Activated CD8-positive, alpha-beta memory T cell treated with anti-CD3 and anti-CD28 coated beads, Interleukin-2, amount 50 U/mL, for 1 hour (primary cell): ENCODE results near the gene B3GNT2.

ENCODE experiments used
- DNase-seq: peaks from one replicate; pipeline ENCODE4 v3.0.0-alpha.2; 2020; ENCODE audit errors: extremely low read depth

B3GNT2 gene

DNA sequence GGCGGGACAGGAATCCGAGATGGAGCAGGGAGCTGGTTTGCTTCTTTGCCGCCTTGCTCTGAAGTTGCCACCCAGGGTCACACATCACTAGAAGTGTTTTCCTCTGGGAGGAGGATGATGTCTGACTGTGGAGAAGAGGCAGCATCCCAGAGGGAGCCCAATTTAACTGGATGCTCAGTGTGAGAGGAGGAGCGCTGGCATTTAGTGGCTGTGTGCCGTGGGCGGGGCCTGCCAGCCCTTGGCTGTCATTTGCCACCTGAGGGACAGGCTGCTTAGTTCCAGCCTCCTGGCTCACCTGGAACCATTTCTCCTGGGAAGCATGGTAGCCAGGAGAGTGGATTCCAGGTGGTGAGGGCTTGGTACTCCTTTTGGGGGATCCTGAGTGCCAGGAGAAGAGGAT is 9.6 kb downstream of the B3GNT2 start:
- DNase-seq: no peak

DNA sequence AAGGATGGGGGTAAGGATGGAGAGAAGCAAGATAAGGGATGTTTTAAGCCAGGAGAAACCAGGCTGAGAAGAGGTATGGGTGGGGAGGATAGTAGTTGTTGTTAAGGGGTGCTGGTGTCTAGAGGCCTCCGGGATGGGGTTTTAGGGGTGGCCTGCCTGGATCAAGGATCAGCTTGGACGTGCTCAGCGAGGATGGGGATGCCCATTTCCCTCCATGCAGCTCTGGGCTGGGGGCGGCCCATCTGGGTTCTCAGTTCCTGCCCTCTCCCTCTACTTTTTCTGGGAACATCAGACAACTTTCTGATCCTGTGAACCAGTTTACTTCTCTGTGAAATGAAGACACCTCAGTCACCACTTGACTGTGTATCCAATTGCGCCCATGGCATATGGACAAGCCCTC is 10.1 kb downstream of the B3GNT2 start:
- DNase-seq: no peak

DNA sequence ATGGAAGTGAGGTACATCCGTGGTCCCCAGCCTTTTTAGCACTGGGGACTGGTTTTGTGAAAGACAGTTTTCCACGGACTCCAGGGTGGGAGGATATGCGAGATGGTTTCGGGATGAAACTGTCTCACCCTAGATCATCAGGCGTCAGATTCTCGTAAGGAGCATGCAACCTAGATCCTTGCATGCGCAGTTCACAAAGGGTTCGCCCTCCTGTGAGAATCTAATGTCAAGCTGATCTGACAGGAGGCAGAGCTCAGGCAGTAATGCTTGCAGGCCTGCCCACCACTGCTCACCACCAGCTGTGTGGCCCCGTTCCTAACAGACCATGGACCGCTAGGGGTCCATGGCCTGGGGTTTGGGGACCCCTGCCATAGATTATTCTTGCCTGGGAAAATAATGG is 11.6 kb downstream of the B3GNT2 start:
- no peak for DNase-seq

DNA sequence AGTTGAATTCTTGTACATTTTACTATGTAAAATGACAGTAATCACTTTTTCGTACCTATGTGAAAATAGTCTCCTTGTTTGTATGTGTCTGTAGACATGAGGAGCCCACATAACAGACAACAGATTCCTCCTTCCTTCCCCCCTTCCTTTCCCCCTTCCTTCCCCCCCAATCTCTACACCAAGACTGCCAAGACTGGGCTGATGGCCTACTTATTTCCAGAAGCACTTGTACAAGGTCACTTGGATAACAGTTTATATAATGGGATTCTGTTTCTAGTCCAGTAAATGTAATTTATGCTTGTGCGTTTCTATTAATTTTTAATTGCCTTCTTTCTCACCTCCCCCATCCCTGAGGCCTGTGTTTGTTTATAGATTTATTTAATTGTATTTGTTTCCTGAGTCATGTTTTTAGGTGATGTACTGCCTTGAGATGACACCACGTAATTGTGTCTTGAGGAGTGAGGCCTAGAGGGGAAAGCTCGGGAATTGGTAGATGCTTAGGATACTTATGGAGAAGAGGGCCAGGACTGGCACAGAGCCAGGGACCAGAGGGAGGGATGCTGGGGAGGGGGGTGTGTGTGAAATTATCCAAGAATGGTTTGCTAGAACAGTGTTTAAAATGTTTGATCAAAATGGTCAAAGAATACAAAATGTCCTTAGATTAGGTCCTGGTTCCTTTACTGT is 12.3 kb downstream of the B3GNT2 start:
- DNase-seq: no peak

DNA sequence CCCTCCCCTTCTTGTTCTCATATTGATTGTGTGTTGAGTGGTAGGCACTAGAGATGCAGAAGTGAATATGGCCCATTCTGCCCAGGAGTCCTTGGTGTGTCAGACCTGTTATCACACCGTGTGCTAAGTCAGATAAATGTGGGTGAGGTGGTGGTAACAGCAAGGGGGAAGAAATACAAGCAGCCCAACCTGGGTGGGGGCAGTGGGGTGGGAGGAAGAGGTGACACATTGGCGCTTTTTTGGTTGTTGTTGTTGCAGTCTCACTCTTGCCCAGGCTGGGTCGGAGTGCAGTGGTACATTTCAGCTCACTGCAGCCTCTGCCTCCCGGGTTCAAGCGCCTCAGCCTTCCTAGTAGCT is 12.8 kb downstream of the B3GNT2 start:
- no peak for DNase-seq

DNA sequence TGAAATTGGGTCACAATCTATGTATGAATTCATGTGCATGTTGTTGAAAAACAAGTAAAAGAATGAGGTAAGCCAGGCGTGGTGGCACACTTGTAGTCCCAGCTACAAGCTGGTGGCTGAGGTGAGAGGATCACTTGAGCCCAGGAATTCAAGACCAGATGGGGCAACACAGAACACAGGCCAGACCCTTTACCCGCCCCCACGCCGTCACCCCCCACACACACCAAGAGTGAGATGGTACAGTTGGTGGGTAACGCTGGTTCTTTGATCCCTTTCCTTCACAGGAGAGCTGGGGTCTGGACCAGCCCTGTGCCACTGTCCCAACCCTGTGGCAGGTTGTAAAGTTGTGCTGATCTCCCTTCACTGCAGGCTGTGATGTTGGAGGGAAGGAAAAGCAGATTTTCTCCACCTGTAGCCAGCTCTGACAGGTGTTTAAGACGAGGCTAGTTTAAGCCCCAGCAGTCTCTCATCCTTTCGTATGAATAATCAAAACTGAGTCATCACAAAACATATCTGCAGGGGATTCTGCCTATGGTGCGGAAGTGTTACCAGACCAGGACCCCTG is 13.6 kb downstream of the B3GNT2 start:
- no peak for DNase-seq

DNA sequence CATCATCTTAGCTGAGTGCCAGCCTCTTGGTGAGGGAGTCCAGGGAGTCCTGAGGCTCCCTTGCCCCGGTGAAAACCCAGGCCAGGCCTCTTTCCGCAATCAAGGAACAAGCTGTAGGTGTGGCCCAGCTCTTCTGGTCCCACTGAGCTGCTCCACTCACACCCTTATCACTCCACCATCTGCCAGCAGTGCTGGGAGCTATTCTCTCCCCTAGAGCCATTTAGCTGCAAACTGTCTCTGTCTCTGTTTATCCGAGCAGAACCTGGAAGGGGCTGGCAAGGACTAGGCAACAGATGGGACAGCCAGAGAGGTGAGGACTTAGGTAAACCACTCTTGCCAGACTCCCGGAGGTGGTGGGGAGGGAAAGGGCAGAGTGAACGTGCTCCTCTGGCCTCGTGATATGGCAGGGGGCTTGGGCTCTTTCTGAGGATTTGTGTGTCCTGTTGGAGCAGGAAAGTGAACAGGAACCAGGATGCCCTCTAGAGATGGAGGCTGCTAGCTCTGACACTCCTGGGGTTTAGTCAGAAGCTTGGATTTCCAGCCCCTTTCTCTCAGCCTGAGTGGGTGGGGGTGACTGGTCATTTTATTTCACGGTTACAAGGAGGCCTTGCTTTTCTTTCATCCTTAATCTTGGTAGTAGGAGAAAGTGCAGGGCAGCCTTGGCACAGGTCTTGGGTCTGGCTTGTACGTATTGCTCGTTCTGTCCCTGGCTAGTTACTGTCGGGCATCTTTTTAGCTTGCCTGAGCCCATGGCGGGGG is 19.6 kb downstream of the B3GNT2 start:
- DNase-seq: no peak

DNA sequence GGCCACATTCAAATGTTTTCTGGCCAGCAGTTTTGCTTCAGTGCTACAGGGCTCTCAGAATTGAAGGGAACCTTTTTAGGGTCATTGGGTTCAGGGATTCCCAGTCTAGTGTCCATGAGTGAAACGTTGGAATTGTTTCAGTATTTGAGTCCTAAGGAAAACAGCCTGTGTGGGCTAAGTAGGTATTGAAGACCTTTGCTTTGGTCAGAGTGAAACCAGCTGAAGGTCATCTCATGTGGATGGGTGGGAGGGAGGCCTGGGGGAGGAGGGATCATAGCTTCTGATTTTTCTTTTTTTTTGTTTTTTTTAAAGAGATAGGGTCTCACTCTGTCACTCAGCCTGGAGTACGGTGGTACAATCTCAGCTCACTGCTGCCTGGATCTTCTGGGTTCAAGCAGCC is 20.2 kb downstream of the B3GNT2 start:
- no peak for DNase-seq

DNA sequence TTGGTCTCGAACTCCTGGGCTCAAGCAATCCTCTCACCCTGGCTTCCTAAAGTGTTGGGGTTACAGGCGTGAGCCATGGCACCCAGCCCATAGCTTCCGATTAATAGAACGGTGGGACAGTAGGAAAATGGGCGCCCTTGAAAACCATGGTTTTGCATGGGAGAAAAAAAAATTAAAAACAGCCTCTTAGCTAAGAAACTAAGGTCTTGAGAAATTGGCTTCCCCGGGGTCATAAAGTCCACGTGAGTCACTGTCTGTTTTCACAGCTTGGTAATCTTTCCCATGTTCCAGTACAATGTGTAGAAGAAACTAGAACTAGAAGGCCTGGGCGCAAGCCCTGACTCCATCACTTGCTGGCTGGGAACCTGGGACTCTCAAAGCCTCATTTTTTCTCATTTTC is 20.7 kb downstream of the B3GNT2 start:
- DNase-seq: no peak

DNA sequence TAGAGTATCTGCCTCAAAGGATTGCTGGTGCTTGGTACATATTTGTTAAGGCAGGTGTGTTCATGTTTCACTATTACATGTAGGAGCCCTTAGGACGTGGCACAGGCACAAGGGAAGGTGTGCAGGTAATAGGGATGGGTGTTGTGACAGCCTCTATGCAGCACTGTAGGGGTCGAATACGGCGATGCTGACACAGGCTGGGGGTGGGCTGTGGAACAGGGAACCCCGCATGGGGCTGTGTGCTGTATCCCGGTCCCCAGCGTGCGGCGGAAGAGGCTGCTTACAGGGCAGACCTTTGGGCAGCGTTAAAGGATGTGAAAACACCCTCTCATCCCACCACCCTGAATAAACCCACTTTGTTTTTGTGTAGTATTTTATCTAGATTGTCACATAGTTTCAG is 21.5 kb downstream of the B3GNT2 start:
- no peak for DNase-seq

DNA sequence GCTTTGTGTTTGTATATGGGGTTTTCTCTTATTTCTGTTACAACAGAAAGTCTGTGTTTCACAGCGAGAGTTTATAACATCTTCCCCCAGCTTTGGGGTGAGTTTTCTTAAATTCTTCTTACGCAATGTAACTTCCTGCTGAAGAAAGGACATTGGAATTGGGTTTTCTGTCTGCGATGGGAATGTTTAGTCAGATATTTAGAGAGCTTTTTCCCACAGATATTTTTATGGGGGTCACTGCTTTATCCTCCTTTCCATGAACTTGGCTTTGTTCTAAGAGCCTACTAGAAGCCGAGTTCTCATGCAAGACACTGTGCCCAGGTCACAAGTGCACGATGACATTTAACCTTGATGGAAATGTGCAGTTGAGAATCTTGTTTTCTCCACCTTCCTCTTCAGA is 22.1 kb downstream of the B3GNT2 start:
- DNase-seq: no peak

DNA sequence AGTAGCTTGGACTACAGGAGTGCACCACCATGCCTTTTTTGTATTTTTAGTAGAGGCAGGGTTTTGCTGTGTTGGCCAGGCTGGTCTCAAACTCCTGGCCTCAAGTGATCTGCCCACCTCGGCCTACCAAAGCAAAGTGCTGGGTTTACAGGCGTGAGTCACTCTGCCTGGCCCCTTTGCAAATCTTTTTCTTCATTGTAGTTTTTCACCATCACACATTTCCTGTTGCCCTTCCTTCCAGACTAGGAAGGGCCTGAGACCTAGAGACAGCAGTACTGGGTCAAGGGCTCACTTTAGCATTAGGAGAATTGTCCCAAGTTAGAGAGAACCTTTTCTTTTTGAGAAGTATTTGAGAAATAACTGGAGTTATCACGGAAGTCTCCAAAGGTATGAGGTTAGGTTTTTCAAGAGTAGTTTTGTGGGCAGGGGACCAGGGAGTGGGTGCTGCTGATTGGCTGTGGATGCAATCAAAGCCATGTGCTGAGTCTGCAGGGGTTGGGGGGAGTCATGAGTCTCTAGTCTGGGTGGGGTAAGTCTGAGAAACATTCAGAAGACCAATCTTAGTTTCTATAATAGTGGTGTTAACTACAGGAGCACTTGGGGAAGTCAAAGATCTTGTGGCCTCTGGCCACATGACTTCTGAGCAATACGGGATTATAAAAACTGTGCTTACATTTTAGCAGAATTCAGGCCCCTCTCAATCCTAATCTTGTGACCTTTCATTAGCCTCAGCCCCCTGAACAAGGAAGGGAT is 23.7 kb downstream of the B3GNT2 start:
- no peak for DNase-seq

DNA sequence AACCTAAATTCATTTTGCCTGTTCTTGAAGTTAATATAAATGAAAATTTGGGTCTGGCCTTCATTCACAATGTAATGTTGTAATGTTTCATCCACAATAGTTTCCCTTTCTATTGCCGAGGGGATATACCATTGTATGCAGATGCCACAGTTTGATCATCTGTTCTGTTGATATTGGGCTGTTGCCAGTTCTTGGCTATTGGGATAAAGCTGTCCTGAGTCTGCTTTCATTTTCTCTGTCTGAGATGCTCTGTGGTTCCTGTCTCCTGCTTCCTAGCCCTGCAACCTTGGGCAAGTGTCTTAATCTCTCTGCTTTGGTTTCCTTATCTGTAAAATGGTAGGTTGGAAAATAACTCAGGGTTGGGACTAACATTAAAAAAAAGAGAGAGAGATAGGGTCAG is 25.2 kb downstream of the B3GNT2 start:
- no peak for DNase-seq

DNA sequence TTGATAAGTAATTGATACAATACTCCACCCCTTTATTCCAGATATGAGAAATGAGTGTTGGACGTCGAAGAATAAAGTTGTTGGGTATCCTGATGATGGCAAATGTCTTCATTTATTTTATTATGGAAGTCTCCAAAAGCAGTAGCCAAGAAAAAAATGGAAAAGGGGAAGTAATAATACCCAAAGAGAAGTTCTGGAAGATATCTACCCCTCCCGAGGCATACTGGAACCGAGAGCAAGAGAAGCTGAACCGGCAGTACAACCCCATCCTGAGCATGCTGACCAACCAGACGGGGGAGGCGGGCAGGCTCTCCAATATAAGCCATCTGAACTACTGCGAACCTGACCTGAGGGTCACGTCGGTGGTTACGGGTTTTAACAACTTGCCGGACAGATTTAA is 26.3 kb downstream of the B3GNT2 start:
- DNase-seq: no peak

DNA sequence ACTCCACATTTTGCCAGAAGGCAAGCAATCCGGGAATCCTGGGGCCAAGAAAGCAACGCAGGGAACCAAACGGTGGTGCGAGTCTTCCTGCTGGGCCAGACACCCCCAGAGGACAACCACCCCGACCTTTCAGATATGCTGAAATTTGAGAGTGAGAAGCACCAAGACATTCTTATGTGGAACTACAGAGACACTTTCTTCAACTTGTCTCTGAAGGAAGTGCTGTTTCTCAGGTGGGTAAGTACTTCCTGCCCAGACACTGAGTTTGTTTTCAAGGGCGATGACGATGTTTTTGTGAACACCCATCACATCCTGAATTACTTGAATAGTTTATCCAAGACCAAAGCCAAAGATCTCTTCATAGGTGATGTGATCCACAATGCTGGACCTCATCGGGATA is 26.8 kb downstream of the B3GNT2 start:
- DNase-seq: no peak

DNA sequence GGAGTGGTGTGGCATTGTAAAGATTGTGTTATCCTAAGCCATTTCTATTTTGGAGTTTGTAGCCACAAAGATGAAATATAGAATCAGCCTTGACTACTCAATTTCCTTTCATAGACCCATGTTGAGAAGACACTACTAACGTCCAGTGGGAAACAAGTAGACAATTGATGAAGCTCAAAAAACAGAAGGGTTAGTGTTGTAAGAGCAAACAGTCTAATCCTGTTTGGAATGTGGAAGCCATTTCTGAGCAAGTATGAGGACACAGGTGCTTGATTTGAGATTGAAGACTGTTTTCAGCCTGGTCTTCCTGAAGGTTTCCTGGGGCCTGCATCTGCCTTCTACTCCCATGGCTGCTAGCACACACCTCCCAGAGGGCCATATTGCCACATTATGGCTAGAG is 29.1 kb downstream of the B3GNT2 start:
- no peak for DNase-seq

DNA sequence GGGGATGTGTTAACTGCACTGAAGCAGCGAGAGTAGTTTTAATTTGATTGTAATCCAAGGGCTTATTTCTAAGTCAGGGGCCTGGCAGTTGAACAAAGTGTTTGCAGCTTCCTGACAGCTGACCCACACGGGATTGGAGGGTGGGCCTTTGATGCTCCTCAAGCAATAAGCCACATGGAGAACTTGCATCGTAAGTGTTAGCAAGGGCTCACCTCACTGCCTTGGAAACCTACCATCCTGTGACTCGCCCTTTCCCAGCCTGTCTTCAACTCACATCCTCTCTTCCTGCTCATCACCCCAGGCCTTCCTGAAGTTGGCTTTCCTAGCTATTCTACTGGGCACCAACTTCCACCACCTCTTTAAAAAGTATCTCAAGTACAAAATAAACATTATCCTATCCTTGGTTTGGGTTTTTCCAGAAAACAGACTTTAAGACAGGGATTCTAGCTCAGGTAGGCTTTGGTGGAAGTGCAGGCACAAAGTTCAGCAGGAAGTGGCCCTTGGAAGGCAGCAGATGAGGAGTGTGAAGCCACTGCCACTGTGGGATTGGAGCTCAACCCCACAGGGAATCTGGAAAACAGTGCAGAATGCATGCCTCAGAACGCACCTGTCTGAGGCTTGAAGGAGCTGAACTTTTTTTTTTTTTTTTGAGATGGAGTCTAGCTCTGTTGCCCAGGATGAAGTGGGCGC is 31.6 kb downstream of the B3GNT2 start:
- DNase-seq: no peak

DNA sequence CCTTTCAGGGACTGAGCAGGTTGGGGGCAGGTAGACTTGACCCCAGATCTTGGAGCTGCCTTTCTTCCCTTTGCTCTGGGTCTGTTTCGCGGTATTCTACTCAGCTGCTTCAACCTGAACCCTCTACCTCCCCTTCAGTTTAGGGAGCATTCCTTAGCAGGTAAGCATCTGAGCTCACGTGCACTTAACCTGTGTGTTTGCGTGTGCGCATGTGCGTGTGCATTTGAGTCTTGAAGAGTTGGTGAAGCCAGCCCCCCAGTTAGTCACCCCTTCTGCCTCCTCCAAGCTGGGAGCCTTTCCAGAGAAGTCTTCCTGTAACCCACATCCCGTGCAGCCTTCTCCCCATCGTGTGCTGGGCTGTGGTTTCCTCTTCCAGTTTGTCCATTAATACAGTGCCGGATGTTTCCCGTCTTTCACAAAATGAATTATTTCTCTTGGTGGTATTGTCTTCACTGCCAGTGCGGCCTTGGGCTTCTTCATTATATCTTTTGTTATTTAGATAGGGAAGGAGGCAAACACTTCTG is 33.2 kb downstream of the B3GNT2 start:
- no peak for DNase-seq

DNA sequence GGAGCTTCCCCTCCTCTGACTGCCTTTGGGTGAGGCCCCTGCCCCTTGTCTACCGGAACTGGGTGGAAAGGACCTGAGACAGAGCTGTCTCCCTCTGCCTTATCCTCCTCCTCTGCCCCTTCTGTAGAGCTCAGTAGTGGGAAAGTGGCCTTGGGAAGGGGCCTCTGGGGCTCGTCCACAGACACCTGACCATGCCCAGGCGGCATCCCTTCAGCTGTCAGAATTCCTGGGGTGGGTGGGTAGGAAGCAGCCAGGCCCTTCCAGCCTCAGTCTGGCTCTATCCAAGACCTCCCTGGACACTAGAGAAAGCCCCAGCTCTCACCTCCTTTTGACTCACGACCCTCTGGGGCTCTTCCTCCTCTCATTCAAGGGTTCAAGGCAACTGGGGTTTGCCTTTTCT is 35.6 kb downstream of the B3GNT2 start:
- no peak for DNase-seq

DNA sequence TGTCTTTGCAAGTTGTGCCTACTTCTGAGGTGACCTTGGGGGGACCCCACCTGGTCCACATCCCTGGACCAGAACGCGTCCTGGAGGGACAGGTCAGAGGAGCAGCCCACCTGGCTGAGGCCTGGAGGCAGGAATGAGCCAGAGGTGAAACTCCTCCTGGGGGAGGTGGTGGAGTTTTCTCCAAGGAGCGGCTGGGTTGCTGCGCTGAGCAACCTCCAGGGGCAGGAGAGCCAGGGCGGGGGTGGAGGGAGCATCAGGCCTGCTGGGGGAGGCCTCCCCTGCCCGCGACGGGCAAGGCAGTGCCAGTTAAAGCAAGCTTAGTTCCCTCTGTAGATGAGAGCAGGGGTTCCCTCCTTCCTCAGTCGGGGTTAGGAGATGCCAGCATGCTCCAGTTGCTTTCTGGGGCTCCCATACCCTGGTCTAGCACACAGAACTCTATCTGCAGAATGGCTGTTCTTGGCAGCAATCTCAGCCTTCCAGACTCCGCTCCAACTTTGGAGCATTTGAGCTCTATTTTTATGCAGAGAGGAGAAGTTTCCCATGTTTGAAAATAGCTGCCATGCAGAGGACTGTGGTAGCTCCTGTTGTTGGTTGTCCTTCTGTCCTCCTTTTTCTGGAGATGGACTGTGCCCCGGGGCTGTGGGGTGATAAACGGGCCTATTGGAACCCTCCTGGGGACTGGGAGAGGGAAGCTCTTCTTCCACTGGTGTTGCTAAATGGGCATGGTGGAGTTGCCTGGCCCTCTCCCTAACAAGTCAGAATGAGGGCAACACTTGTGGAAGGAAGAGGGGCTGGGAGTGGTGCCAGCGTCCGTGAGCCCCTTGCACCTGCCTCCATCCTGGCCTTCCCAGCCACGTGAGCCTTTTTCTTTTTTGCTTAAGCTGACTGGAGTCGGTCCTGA is 39.1 kb downstream of the B3GNT2 start:
- DNase-seq: no peak

DNA sequence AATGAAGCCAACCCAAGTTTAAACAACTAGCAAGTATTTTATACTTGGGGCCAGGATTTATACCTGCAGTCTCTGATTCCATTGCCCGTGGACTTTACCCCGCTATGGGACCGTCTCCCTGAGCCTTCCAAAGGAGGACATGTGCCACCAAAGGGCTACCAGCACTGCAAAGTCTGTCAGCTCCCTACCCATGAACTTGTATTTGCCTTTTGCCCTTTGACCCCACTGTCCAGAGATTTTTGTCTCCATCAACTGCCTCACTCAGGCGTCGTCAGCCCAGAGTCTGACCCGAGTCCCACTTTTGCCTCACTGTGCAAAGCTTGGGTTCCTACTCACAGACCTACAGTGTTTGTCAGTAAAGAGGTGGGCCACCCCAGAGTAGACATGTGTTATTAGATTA is 40.6 kb downstream of the B3GNT2 start:
- no peak for DNase-seq
